Adrenal gland (tissue), 5 donors: ENCODE data around the gene PRPF19.

Experiments used
- CTCF ChIP-seq, 6 experiments: fragments of 450-650 bp in 4 of 6; fragments of 200-600 bp in 2 of 6; sonication (generic) in 1 of 6; IDR thresholded peaks; 1 replicate in 5 of 6; 2 replicates in 1 of 6; pipeline versions ENCODE4 v1.5.1 to v1.8.0; 2016 to 2021; ENCODE audit warnings: antibody characterized with exemption in 6 of 6, mild to moderate bottlenecking in 2 of 6, moderate library complexity in 1 of 6
- POLR2A ChIP-seq, 2 donors: fragments of 450-650 bp; IDR thresholded peaks; one replicate each; pipeline ENCODE4 v1.6.1; 2017; ENCODE audit warnings: antibody characterized with exemption in 2 of 2, mild to moderate bottlenecking in 2 of 2, moderate library complexity in 1 of 2
- donor health status: DM: no; HTN: no; CAD: no.

- no peak for TF ChIP-seq CTCF (IDR thresholded peaks at IDR 0.05)
- no peak for TF ChIP-seq POLR2A (IDR thresholded peaks at IDR 0.05)
These were observed 61.5 kb downstream of the PRPF19 start for GRCh38 chr11:60844870-60845221.
